Smooth muscle cell (in vitro differentiated cells): Measurements from ENCODE around the gene KLHL10. TPM values are rescaled to one million over a fixed set of nuclear protein-coding genes. Genes with fewer than 3 reads are reported as not detected.

ENCODE experiments used
- DNase-seq: peaks from one replicate; lab custom pipeline; 2025; ENCODE audit not compliant: unreplicated experiment; lab: John Stamatoyannopoulos, UW
- H2AFZ ChIP-seq: fragments of 200-600 bp; sonication (generic); 2 replicates; pipeline ENCODE4 v1.6.0; 2016; ENCODE audit warnings: antibody characterized with exemption, low read depth, mild to moderate bottlenecking
- H3F3A ChIP-seq: fragments of 200-600 bp; sonication (generic); 2 replicates; pipeline ENCODE4 v1.6.0; 2017; ENCODE audit warnings: antibody characterized with exemption, low read depth
- H3K27ac ChIP-seq: fragments of 200-600 bp; sonication (generic); 2 replicates; pipeline ENCODE4 v1.5.1; 2016; ENCODE audit warnings: low read depth, mild to moderate bottlenecking
- H3K27me3 ChIP-seq: fragments of 200-600 bp; sonication (generic); 2 replicates; pipeline ENCODE4 v1.6.1; 2016; ENCODE audit warnings: low read depth, mild to moderate bottlenecking
- H3K36me3 ChIP-seq: fragments of 200-600 bp; sonication (generic); 2 replicates; pipeline ENCODE4 v1.5.1; 2016; ENCODE audit warnings: low read depth
- H3K4me1 ChIP-seq: fragments of 200-600 bp; sonication (generic); 2 replicates; pipeline ENCODE4 v1.5.1; 2016; ENCODE audit warnings: low read depth
- H3K4me2 ChIP-seq: fragments of 200-600 bp; sonication (generic); 2 replicates; pipeline ENCODE4 v1.6.0; 2016; ENCODE audit warnings: mild to moderate bottlenecking
- H3K4me3 ChIP-seq: fragments of 200-600 bp; sonication (generic); 2 replicates; pipeline ENCODE4 v1.5.1; 2016; ENCODE audit warnings: mild to moderate bottlenecking
- H3K79me2 ChIP-seq: fragments of 200-600 bp; sonication (generic); 2 replicates; pipeline ENCODE4 v1.6.0; 2016; ENCODE audit warnings: low read depth, mild to moderate bottlenecking
- H3K9ac ChIP-seq: fragments of 200-600 bp; sonication (generic); 2 replicates; pipeline ENCODE4 v1.6.0; 2016; ENCODE audit warnings: low read depth
- H3K9me3 ChIP-seq: fragments of 200-600 bp; sonication (generic); replicated peaks from 2 replicates; pipeline ENCODE4 v1.5.1; 2016; ENCODE audit warnings: low read depth
- H4K20me1 ChIP-seq: fragments of 200-600 bp; sonication (generic); 2 replicates; pipeline ENCODE4 v1.6.0; 2016; ENCODE audit warnings: low read depth
- WGBS: methylation state at CpG from one replicate; pipeline ENCODE4 v1.1.7; 2016; ENCODE audit warnings: low lambda C conversion rate; 5-methylcytosine and 5-hydroxymethylcytosine counted together
- polyA plus RNA-seq: library from polyadenylated mRNA; unstranded; fragments of >200 nt; fragmentation: Nextera tagmentation; extraction: Ambion mirVana; gene quantifications from 2 replicates; pipeline ENCODE4 v1.2.1, GENCODE V29; 2016
- total RNA-seq: library from RNA; depleted of rRNA; stranded (reverse); fragments of >200 nt; gene quantifications from 2 replicates; pipeline ENCODE4 v1.2.3, GENCODE V29; 2014
- TF ChIP-seq, protein P1 (sequence below): fragments of 200-600 bp; sonication (generic); IDR thresholded peaks from 2 replicates; pipeline ENCODE4 v1.5.1; 2017; ENCODE audit warnings: borderline replicate concordance, mild to moderate bottlenecking, antibody characterized with exemption; ENCODE audit not compliant: insufficient read depth, poor library complexity, severe bottlenecking

The KLHL10 gene
- total and polyA plus RNA-seq, 2 experiments from 2014 or later = not detected

DNA sequence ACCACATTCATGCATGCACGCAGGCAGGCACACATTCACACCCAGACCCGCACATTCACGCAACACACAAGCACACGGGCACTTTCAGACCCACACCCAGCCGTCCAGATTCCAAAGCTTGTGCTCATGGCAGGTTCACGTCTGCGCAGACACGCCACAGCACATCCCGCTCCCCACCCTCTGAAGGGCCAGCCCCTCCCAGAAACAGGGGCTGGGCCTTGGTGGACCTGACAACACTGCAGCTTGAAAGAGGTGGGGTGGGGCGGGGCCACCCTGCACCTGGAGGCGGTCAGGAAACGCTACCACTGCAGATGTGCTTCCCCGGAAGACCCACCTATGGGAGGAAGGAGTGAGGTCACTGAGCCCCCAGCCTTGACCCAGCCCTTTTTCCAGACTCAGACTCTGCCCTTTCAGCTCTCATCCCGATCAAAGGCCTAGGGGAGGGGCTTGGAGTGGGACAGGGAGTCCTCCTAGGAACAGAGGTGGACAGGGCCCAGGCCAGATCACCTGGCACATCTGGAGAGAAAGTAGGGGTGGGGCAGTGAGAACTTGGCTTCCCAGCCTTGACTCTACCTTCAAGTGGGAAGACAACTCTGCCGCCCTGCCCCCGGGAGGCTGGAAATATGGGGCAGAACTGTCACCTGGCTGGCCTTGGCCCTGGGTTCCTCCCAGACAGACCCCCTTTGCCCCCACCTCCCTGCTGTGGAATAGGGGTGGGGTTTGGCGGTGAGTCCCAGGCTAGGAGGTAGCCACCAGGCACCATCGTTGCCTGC is 36.8 kb upstream of the KLHL10 start:
- no peaks in the 10 kb centered on the region for H3K36me3 ChIP-seq
- H3K27me3 ChIP-seq = no peaks in the 10 kb centered on the region
- H2AFZ ChIP-seq = no peak overlapping the region
- H3K4me3 ChIP-seq = peak overlapping the region; percentile 0
- 13% methylated on average over 18 of the region's 18 CpGs for WGBS
- TF ChIP-seq, protein P1, sequence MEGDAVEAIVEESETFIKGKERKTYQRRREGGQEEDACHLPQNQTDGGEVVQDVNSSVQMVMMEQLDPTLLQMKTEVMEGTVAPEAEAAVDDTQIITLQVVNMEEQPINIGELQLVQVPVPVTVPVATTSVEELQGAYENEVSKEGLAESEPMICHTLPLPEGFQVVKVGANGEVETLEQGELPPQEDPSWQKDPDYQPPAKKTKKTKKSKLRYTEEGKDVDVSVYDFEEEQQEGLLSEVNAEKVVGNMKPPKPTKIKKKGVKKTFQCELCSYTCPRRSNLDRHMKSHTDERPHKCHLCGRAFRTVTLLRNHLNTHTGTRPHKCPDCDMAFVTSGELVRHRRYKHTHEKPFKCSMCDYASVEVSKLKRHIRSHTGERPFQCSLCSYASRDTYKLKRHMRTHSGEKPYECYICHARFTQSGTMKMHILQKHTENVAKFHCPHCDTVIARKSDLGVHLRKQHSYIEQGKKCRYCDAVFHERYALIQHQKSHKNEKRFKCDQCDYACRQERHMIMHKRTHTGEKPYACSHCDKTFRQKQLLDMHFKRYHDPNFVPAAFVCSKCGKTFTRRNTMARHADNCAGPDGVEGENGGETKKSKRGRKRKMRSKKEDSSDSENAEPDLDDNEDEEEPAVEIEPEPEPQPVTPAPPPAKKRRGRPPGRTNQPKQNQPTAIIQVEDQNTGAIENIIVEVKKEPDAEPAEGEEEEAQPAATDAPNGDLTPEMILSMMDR = no peak
- peaks cover 10% of the 10 kb centered on the region for H3K4me1 ChIP-seq
- H3K9ac ChIP-seq = peak overlapping the region; percentile 13
- DNase-seq = no peak
- peaks cover 19% of the 10 kb centered on the region for H3F3A ChIP-seq
- H3K9me3 ChIP-seq = no peaks in the 10 kb centered on the region
- peak overlapping the region; percentile 77 for H3K27ac ChIP-seq
- no peaks in the 10 kb centered on the region for H3K79me2 ChIP-seq
- H3K4me2 ChIP-seq = peak overlapping the region; percentile 83
- peaks cover 13% of the 10 kb centered on the region for H4K20me1 ChIP-seq

DNA sequence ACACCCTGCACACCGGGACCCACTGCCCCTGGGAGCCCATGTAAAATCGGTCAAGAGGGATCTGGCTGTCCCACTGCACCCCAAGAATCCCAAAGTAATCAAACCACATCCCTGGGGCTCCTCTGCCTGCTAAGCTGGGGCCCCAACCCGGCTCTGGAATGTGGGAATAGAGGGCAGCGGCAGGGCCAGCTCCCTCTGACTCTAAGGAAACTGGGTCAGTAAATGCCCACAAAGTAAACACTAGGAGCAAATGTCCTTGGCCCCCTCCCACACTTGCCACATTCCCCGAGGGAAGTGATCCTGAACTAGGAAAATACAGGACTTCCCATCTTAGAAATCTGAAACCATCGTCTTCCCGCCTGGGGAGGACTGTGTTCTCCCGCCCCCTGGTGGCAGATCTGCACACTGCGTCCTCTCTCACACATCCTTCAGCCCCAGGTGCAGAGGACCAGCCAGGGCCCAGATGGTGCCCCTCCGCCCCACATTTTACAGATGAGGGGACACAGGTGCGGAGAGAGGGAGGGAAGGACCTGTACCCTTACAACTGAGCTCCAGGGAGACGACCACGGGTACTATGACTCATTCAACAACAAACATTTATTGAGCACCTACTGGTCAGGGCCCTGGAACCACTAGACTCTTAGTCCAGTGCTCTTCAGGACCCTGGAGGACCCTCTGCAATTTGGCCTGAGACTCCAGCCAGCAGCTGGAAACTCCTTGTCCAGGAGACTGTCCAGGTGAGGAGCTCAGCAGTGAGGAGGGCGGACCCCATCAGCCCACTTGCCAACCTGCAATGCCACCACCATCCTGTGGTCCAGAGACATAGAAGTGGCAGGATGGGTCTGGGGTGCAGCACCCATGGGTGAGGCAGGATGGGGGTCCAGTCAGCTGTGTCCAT is 36.0 kb upstream of the KLHL10 start:
- peaks cover 10% of the 10 kb centered on the region for H3K4me1 ChIP-seq
- H4K20me1 ChIP-seq = peaks cover 18% of the 10 kb centered on the region
- peak overlapping the region; percentile 13 for H3K9ac ChIP-seq
- no peaks in the 10 kb centered on the region for H3K79me2 ChIP-seq
- H3K4me3 ChIP-seq = peak overlapping the region; percentile 0
- H3K27me3 ChIP-seq = no peaks in the 10 kb centered on the region
- DNase-seq = peak; percentile 65
- WGBS = 15% methylated on average over 14 of the region's 14 CpGs
- H3K9me3 ChIP-seq = no peaks in the 10 kb centered on the region
- H2AFZ ChIP-seq = no peak overlapping the region
- peak overlapping the region; percentile 65 for H3K27ac ChIP-seq
- TF ChIP-seq, protein P1 = peak; percentile 98
- H3K4me2 ChIP-seq = peak overlapping the region; percentile 83
- peaks cover 19% of the 10 kb centered on the region for H3F3A ChIP-seq
- H3K36me3 ChIP-seq = no peaks in the 10 kb centered on the region

DNA sequence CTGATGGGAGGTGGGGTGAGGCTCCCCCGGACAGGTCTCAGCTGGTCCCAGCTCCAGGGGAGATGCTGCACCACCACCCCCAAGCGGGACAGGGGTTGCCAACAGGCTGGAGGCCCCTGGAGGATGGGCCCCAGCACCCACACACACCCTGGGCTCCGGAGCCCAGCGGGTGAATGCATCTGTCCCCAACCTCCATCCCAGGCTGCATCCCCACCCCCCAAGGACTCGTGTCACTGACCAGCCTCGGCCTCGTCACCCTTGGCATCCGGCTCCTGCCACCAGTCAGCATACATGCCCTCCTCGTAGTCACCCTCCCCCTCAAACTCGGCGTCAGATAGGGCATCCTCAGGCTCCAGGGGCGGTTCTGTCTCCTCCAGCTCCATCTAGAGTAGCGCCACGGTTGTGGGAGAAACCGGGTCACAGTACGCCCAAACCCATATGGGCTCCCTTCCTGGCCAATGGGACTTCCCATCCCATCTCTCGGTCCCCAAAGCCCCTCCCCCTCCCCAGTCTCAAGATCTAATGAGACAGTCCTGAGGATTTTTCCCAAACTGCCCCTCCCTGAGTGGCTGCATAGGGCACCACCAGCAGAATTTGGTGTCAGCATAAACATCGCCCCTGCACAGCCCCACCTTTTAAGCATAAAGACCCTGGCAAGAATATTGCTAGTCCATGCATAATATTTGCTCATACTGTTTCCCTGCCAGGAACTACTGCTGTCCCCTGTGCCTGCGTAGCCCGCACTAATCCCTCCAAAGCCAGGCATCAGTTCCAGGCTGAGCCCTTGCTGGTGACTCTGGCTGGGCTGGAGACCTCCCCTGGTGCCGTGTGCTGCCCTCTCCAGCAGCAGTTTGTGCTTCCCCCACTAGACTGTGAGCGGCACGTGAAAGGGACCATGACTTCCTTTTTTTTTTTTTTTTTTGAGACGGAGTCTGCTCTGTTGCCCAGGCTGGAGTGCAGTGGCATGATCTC is 34.3 kb upstream of the KLHL10 start:
- H3K79me2 ChIP-seq = peaks cover 3% of the 10 kb centered on the region
- H3K4me2 ChIP-seq = no peak overlapping the region
- DNase-seq = no peak
- peaks cover 19% of the 10 kb centered on the region for H3F3A ChIP-seq
- no peak overlapping the region for H3K9ac ChIP-seq
- H3K27me3 ChIP-seq = no peaks in the 10 kb centered on the region
- TF ChIP-seq, protein P1 = no peak
- no peaks in the 10 kb centered on the region for H3K36me3 ChIP-seq
- no peak overlapping the region for H3K4me3 ChIP-seq
- H3K4me1 ChIP-seq = peaks cover 10% of the 10 kb centered on the region
- H3K27ac ChIP-seq = no peak overlapping the region
- H4K20me1 ChIP-seq = peaks cover 35% of the 10 kb centered on the region
- H2AFZ ChIP-seq = no peak overlapping the region
- 72% methylated on average over 23 of the region's 24 CpGs for WGBS
- no peaks in the 10 kb centered on the region for H3K9me3 ChIP-seq
